Ovary (tissue), 9 donors: ENCODE results near the gene GLRB. TPM values are rescaled to one million over a fixed set of nuclear protein-coding genes. Genes with fewer than 3 reads are reported as not detected.

Experiments used
- DNase-seq, 5 donors: peaks; one replicate each; pipeline ENCODE4 v3.0.0-alpha.2; 2019 to 2020
- H3K27ac ChIP-seq, 2 donors: fragments of 200-600 bp; one replicate each; pipeline versions ENCODE4 v1.5.1 to v1.8.0; 2019 to 2022
- H3K27me3 ChIP-seq: fragments of 200-600 bp; one replicate; pipeline ENCODE4 v1.8.0; 2022
- H3K36me3 ChIP-seq: fragments of 200-600 bp; sonication (generic); one replicate; pipeline ENCODE4 v1.5.1; 2019
- H3K4me1 ChIP-seq: one replicate; pipeline ENCODE4 v1.8.1; 2013; ENCODE audit warnings: mild to moderate bottlenecking, moderate library complexity; ENCODE audit not compliant: insufficient read depth
- H3K4me3 ChIP-seq: fragments of 200-600 bp; sonication (generic); one replicate; pipeline ENCODE4 v1.5.1; 2017
- H3K9me3 ChIP-seq, 2 donors: fragments of 200-600 bp in 1 of 2; sonication (generic) in 1 of 2; one replicate each; pipeline versions ENCODE4 v1.5.1 to v1.8.1; 2013 to 2019; ENCODE audit warnings: mild to moderate bottlenecking in 1 of 2, moderate library complexity in 1 of 2
- CTCF ChIP-seq, 3 donors: fragments of 450-650 bp in 2 of 3; fragments of 200-600 bp in 1 of 3; IDR thresholded peaks; one replicate each; pipeline versions ENCODE4 v1.5.1 to v1.8.0; 2016 to 2022; ENCODE audit warnings: antibody characterized with exemption in 3 of 3, mild to moderate bottlenecking in 1 of 3
- EP300 ChIP-seq: sonication (generic); formaldehyde crosslinking; IDR thresholded peaks from one replicate; pipeline ENCODE4 v1.6.1; 2017; ENCODE audit warnings: antibody characterized with exemption
- POLR2A ChIP-seq: fragments of 450-650 bp; IDR thresholded peaks from one replicate; pipeline ENCODE4 v1.6.1; 2017; ENCODE audit warnings: antibody characterized with exemption, mild to moderate bottlenecking, moderate library complexity
- WGBS, 3 donors: extraction: QIAGEN DNeasy Blood & Tissue Kit in 1 of 3; methylation state at CpG; one replicate each; pipeline versions ENCODE4 v1.1.5 to v1.1.7; 2013 to 2017; 5-methylcytosine and 5-hydroxymethylcytosine counted together
- intact Hi-C, 4 donors: fragments of 100-400 bp; cut with DNase I; formaldehyde crosslinking; loops; one replicate each; pipeline versions ENCODE4 v1.11.0 to v1.15.1; 2022 to 2023
- polyA plus RNA-seq, 2 donors: library from polyadenylated mRNA; stranded (reverse); fragments of 200-250 nt in 1 of 2; fragments of 350-450 nt in 1 of 2; fragmentation: Illumina TruSeq in 1 of 2; extraction: RNeasy Lipid Tissue Mini Kit (QIAGEN cat#74804) in 1 of 2; gene quantifications; one replicate each; pipeline ENCODE4 v1.2.3, GENCODE V29; 2013 to 2014
- total RNA-seq, 7 donors: library from RNA; depleted of rRNA in 2 of 7; stranded (reverse); fragments of >200 nt in 2 of 7; fragmentation: NEBNext Ultra II Directional in 3 of 7; extraction: Animal tissue kit (Norgen Biotek cat#: 25700) in 3 of 7; gene quantifications; one replicate each; pipeline versions ENCODE4 v1.1.0 to v1.2.4, GENCODE V29; 2016 to 2023
- donor health status: DM: no; HTN: no; CAD: no; lungs with moderate emphysema.
- donor health status: DM: no; HTN: no; CAD: no.
- donor health status: Bipolar disorder and iron deficiency.
- donor health status: DM: yes; HTN: yes; CAD: no.
- donor health status: DM: no; HTN: no; CAD: no.
- donor health status: DM: yes; HTN: yes; CAD: no.

Gene GLRB
- total and polyA plus RNA-seq, 9 donors = 0.33 to 8.3 (median 1.8) TPM

DNA sequence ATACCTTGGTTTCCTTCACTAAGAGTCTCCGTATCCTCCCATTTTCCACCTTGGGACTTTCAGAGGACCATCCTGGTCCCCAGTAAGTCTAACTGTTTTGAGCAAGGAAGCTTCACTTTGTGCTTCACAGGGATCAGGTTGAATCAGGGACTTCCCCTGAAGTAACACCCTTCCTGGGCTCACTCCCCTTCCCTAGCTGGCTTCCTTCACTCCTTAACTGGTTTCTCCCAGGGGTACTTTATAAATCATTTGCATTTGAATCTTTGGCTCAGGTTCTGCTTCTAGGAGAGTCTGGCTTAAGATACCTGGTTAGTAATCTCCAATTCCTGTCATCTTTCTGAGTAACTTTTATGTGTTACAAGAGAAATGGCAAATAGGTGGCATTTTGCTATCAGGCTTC is 120.1 kb downstream of the GLRB start:
- no peaks in the 10 kb centered on the region for H3K27me3 ChIP-seq
- no peak for TF ChIP-seq EP300
- TF ChIP-seq POLR2A = no peak
- TF ChIP-seq CTCF (IDR thresholded peaks at IDR 0.05) = no peak

DNA sequence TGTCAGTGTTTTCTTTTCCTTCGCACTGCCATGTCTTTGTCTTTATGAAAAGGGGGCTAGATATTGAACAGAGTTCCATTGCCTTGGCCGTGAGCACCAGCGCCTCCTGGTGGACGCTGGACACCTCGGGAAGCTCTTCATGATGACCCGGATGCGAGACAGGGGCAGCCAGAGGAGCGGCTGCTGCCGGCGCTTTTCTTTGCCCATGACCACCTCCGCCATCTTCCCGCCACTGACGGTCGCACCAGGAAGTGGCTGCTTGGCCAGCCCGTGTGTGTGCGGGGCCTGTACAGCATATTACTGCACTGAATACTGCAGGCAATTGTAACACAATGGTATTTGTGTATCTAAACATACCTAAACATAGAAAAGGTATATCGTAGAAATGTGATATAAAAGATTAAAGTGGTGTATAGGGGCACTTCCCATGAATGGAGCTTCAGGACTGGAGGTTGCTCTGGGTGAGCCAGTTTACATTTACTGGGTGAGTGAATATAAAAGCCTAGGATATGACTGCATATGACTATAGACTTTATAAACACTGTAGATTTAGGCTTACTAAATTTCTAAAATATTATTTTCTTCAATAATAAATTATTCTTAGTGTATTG is 128.8 kb downstream of the GLRB start:
- intact Hi-C loops = no loop called here
- DNase-seq = no peak
- no peaks in the 10 kb centered on the region for H3K36me3 ChIP-seq
- no peaks in the 10 kb centered on the region for H3K4me1 ChIP-seq
- H3K27me3 ChIP-seq = no peaks in the 10 kb centered on the region
- H3K9me3 ChIP-seq = no peaks in the 10 kb centered on the region
- no peak overlapping the region for H3K27ac ChIP-seq
- H3K4me3 ChIP-seq = no peak overlapping the region
- TF ChIP-seq CTCF (IDR thresholded peaks at IDR 0.05) = no peak
- TF ChIP-seq POLR2A = no peak
- no peak for TF ChIP-seq EP300
- 77 to 80% (median 78%) methylated on average over 17 of the region's 17 CpGs for WGBS, 3 donors

More for the DNA sequence above, 120.1 kb downstream of the GLRB start:
- Histone ChIP-seq H3K4me1 (no peaks in the 10 kb centered on the region), H3K36me3 (no peaks in the 10 kb centered on the region), H3K9me3 (no peaks in the 10 kb centered on the region), H3K4me3 (no peak overlapping the region), H3K27ac (no peak overlapping the region)
- intact Hi-C loops = no loop called here
- WGBS, 3 donors = 93 to 96% (median 94%) methylated on average over 1 of the region's 1 CpG
- DNase-seq = no peak

GRCh38 chr4:157217708-157218107 is 141.8 kb downstream of the GLRB start:
- no peak for TF ChIP-seq CTCF (IDR thresholded peaks at IDR 0.05)
- TF ChIP-seq EP300 = no peak
- no peak for TF ChIP-seq POLR2A
- no peak overlapping the region for H3K27ac ChIP-seq
- H3K4me1 ChIP-seq = peaks cover 1% of the 10 kb centered on the region
- no peaks in the 10 kb centered on the region for H3K27me3 ChIP-seq
- DNase-seq = no peak
- intact Hi-C loops = no loop called here
- no peak overlapping the region for H3K4me3 ChIP-seq
- WGBS, 3 donors = 19 to 32% (median 27%) methylated on average over 3 of the region's 3 CpGs
- H3K9me3 ChIP-seq = peaks cover 0 to 7% of the 10 kb centered on the region in 2 donors
- H3K36me3 ChIP-seq = no peaks in the 10 kb centered on the region

- peaks cover 1% of the 10 kb centered on the region for H3K4me1 ChIP-seq
- H3K27ac ChIP-seq = no peak overlapping the region
- intact Hi-C loops = loop anchor here in 1 of 4 donors (10.0 kb wide), 1 partner anchor 755 kb away; no protein-coding TSS in a partner anchor
- WGBS, 3 donors = 13 to 18% (median 17%) methylated on average over 16 of the region's 16 CpGs
- no peak for DNase-seq
- no peak overlapping the region for H3K4me3 ChIP-seq
- no peaks in the 10 kb centered on the region for H3K36me3 ChIP-seq
- no peaks in the 10 kb centered on the region for H3K27me3 ChIP-seq
- H3K9me3 ChIP-seq = peaks cover 0 to 7% of the 10 kb centered on the region in 2 donors
- TF ChIP-seq POLR2A (no peak), EP300 (no peak), CTCF (IDR thresholded peaks at IDR 0.05) (no peak)
These were observed 143.9 kb downstream of the GLRB start for GRCh38 chr4:157219711-157220370.
